Femur (tissue), 1 donor: ENCODE measurements around the gene GIT1.

Experiments used
- DNase-seq: peaks from one replicate; pipeline ENCODE4 v3.0.0-alpha.2; 2017

GIT1 gene

DNA sequence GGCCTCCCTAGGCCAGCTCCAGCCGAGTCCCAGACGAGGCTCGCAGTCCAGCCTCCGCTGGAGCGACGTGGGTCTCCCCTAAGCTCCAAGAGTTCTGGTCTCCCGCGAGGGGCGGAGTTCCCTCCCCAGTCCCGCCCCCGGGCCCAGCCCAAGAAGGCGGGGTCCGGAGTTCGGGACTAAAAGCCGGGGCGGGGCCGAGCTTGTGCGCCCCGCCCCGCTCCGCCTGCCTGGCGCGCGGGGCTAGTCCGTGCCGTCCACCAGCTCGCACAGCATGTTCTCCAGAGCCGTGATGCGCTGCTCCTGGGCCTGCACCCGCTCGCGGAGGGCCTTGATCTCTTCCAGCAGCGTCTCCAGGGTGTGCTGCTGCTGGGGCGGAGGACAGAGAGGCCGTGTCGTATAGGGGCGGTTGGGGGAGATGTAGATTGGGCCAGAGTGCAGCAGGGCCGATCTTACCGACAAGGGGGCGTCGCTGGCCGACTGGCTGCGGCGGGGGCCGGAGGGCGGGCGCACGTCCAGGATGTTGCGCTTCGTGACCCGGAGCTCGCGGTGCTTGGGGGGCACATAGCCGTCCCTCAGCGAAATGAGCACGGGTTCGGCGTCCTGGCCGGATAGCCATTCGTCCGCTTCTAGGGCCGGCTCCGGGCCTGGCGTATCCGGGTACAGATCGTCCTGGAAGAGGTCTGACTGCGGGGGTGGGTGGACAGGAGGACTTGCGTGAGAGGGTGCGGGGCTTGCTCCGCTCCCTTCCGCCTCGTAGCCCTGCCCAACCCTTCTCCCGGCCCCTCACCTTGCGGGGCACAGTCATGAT, 26.2 kb upstream of the GIT1 start:
- DNase-seq: peak; percentile 91

GRCh38 chr17:29615048-29615385, 25.6 kb upstream of the GIT1 start:
- DNase-seq: no peak

DNA sequence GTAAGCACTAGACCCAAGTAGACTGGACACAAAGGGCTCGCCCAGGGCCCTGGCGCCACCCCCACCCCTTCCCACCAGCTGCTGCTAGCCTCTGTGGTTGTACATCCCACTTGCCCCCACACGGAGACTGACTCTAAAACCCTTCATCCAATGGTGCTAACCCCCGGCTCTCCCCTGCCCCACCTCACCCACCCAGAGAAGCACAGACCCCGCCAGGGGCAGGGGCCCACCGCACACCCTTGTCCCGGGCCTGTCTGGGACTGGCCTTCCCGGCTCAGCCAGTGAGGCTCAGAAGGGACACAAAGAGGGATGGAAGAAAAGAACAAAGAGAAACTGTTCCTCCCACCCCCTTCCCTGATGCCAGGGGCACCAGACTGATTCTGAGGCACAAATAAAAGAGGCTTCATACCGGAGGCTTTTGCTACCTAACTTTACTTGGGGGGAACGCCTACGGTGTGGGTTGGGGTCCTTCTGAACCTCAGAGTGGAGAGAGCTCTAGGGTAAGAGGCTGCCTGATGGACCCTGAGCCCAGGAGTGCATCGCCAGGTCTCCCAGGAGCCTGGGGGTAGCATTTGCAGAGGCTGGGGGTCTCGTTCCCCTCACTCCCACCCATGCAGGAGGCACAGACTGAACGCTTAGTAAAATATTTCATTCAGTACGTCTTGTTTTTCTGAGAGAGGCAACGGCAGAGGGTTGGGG, 25.1 kb upstream of the GIT1 start:
- DNase-seq: no peak

DNA sequence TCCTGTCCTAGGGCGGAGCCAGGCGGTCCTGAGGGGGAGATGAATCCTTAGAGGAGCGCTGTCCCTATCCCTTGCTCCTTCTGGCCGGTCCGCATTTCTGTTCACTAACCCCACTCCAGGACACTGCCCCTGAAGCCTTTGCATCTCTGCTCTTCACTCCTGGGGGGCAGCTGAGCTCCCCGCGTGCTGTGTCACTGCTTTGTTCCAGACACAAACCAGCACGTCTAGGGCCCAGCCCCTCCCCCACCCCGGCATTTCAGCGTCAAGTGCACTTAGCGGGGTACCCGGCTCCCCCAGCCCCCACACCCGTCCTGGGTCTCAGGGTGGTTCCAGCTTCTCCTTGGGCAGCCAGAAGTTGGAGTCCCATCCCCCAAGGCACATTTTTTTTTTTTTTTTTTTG, 24.4 kb upstream of the GIT1 start:
- no peak for DNase-seq

DNA sequence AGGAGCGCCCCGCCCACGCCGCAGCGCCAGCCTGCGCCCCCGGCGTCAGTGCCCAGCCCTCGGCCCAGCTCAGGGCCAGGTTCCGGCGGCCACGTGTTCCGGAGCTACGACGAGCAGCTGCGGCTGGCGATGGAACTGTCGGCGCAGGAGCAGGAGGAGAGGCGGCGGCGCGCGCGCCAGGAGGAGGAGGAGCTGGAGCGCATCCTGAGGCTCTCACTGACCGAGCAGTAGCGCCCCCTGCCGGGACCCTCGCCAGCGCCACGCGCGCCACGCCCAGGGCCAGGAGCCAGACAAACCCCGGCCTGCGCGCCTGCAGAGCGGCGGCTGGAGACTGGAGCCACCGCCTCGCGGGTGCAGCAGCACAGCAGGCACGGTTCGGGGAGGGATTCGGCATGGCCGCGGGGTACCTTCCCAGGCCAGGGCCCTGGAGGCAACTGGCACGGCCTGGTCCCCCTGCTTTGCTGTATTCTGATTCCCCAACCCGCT, 23.9 kb upstream of the GIT1 start:
- peak; percentile 96 for DNase-seq

- DNase-seq: no peak
Observed at GRCh38 chr17:29612404-29613280, 23.2 kb upstream of the GIT1 start.

- DNase-seq: no peak
Observed at GRCh38 chr17:29612094-29612403, 22.6 kb upstream of the GIT1 start.

DNA sequence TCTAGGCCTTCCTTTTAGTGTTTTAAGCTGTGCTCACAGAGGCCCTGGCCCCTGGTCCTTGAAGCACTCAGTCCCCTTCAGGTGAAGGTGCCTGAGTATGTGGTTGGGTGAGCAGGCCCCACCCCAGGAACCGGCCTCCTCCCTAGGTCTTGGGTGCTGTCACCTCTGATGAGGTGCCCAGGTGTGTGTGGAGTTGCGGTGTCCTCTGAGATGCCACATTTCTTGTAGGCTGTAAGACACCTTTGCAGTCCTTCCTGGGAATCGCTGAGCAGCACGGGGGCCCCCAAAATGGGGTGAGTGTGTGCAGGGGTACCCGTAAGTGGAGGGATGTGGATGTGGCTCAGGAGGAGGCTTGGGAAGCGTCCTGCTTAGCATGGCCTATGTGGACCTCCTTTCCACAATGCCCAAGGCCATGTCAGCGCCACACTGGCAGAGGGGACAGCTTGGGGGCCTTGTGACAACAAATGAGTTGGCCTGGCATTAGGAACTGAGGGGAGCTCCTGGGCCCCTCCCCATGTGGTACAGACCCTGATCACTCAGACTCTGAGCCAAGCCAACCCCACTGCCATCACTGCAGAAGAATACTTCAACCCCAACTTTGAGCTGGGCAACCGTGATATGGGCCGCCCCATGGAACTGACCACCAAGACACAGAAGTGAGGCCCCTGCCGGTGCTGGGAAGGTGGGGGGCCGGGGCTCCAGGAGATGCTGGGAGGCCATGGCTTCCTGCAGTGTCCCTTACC, 22.1 kb upstream of the GIT1 start:
- no peak for DNase-seq

GRCh38 chr17:29610395-29610794, 20.9 kb upstream of the GIT1 start:
- no peak for DNase-seq

DNA sequence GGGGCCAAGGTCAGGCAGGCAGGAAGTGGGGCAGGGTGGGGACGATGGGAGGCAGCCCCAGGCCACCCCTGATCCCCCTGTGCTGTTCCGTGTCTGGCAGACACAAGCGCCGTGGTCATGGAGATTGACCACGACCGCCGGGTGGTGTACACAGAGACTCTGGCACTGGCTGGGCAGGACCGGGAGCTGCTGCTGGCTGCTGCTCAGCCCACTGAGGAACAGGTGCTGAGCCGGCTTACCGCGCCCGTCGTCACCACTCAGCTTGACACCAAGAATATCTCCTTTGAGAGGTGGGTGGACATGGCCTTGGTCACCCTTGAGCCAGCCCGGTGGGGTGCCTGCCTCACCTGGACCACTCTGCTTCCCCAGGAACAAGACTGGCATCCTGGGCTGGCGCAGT, 19.5 kb upstream of the GIT1 start:
- DNase-seq: no peak

DNA sequence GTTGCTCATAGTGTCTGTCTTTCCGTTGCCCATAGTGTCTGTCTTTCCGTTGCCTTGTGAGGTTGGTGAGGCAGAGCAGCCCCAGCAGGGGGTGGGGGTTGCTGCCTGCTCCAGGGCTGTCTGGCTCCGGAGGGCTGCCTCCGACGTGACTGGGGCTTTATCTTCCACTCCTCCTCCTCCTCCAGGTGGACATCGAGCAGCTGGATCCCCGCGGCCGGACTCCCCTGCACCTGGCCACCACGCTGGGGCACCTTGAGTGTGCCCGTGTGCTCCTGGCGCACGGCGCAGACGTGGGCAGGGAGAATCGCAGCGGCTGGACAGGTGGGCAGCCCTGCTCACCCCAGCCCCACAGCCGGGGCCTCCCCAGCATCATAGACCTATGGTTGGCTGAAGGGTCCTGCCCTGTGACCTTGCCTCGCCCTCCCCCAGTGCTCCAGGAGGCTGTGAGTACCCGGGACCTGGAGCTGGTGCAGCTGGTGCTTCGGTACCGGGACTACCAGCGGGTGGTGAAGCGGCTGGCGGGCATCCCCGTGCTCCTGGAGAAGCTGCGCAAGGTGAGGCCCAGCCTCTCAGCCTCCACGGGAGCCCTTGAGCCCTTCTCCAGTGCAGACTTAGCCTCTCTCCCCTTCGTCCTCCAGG, 18.2 kb upstream of the GIT1 start:
- no peak for DNase-seq

GRCh38 chr17:29603109-29603674, 13.7 kb upstream of the GIT1 start:
- peak; percentile 59 for DNase-seq

- DNase-seq: no peak
Observed at GRCh38 chr17:29597361-29598172, 8.1 kb upstream of the GIT1 start.

- no peak for DNase-seq
Observed at GRCh38 chr17:29596811-29597210, 7.4 kb upstream of the GIT1 start.

- DNase-seq: peak; percentile 25
Observed at GRCh38 chr17:29595943-29596774, 6.7 kb upstream of the GIT1 start.

DNA sequence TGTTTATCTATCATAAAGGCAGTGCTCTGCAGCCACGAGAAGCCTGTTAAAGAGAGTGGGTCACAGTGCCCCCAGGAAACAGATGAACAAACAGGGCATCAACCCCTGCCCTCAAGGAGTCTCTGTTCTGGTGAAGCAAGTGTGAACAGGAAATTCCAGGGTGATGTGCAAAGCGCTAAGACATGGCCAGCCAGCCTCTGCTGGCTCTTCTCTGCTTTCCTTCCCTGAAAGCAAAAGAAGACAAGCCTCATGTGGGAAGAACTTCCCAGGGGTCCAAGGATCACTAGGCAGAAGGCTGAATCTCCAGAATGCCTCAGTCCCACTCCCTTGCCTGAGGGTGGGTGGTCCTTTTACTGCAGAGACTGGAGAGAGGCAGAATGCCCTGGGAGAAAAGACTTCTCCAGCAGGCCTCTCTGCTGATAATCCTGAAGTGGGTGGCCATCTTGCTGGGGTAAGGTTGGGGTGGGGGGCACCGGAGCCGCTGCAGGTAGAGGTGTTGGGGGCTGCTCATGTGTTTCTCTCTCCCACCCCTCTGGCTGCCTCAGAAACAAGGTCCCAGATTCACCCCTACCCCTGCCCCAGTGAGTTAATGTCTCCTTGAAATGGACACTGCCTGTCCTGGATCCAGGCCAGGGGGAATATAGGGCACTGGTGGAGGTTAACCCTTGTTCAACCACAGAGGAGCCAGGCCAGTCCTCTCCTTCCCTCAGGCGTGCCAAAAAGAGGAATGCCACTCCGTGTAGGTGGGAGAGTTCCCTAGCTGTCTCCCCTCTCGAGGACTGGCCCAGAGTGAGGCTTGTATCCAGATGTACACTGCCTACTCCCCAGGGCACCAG, 5.9 kb upstream of the GIT1 start:
- no peak for DNase-seq

- DNase-seq: no peak
Observed at GRCh38 chr17:29594519-29595090, 5.2 kb upstream of the GIT1 start.

DNA sequence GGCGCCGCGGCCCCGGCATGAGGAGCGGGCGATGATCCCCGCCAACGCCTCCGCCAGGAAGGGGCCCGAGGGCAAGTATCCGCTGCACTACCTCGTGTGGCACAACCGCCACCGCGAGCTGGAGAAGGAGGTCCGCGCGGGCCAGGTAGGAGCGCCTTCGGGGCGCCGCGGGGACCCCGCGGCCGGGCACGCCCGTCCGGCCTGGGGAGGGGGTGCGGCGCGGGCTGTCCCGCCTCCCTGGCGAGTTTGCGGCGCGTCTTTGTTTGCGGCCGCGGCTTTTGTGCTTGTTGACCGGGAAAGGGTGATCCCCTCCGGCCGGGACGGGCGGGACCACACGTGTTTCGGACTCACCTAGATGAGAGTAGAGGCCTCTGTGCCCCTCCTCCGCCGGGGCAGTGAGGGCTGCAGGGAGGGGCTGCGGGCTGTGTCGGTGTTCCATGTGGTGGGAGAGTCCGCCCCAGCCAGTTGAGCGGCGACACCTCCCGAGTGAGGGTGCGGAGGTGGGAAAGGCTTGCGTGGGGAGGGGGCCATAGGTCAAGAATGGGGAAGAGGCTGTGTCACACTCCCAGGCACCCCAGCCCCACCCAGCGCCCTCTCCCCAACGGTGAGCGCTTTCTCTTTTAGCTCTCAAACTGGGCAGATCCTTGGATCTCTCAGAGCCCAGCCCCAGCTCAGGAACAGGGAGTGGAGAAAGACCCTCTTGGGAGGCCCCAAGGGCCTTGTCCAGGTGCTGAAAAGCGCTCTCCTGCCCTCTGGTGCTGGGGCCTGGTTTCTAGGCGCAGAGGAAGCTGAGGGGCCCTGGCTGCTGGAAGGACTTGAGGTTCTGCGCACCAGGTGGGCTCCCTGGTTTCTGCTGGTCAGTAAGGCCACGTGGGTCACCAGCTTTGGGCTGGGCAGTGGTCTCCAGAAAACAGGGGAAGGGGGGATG, 4.4 kb upstream of the GIT1 start:
- peak; percentile 23 for DNase-seq
